Head of caudate nucleus (tissue), 42 donors: Measurements from ENCODE around the gene CABP1.

ENCODE experiments used
- DNase-seq, 42 donors: peaks; one replicate each; pipeline versions ENCODE4 v3.0.0 to v3.0.0-alpha.2; 2020 to 2021; ENCODE audit warnings: mixed read lengths in 7 of 42
- intact Hi-C: fragments of 100-400 bp; cut with DNase I; formaldehyde crosslinking; loops from one replicate; pipeline ENCODE4 v1.15.0; 2022

The CABP1 gene

DNA sequence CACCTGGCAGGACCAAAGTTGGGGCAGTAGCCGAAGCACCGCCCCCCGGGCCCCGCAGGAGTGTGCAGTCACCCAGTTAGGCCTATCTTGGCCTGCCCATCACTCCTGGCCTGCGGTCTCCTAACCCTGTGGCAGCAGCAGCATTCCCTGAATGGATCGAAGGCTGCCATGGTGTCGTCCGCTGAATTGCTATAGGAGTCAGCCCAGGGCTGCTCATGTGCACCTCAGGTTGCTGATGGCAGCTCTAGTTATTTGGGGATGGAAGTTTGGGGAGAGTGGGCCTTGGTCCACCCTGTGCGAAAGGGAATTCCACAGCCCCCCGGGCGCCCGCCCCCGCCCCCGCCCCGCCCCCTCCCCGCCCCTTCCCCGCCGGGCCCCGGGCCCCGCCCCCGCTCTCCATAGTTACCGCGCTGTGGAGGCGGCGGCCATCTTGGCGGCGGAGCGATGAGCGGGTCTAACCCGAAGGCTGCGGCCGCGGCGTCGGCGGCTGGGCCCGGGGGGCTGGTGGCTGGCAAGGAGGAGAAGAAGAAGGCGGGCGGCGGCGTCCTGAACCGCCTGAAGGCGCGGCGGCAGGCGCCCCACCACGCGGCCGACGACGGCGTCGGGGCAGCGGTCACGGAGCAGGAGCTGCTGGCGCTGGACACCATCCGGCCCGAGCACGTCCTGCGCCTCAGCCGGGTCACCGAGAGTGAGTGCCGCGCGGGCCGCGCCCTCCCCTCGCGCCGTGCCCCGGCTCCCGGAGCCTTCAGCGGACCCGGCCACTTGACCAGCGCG lies 69.8 kb downstream of the CABP1 start, which contains the start of gene UNC119B:
TSS of gene UNC119B (plus strand) at position 428 of the 774 bp plus-strand sequence. CDS start at position 445, 17 bp downstream.
- DNase-seq, result peak in 41 of 42 donors; percentile 41 to 91 (median 82)
- intact Hi-C loops, result loop anchor here (2.0 to 5.0 kb wide), 2 partner anchors 23 to 128 kb away; partner anchors contain the start of genes MLEC and POP5

DNA sequence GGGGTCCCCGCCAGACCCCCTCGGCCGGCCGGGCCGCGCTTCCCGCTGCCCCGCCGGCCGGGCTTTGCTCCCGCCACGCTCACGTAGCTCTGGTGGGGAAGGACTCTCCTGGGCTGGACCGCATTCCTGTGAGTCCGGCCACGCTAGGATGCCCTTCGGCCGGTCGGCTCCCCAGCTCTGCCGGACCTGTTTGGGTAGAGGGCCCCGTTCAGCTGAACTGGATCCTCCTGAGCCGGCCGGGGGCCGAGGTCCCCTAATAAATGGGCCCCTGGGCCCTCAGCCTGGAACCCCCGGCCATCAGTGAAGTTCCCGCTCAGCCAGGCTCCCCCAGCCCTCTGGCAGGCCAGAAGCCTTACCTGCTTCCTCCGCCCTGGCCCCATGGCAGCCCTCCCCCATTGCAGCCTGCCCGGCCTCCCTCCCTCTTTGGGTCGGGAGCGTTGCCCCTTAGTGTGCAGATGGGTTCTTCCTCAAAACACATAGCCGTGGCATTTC lies 70.4 kb downstream of the CABP1 start:
- DNase-seq, result peak in 22 of 42 donors; percentile 11 to 51 (median 30)
- intact Hi-C loops, result loop anchor here (2.0 to 5.0 kb wide), 2 partner anchors 24 to 129 kb away; partner anchors contain the start of genes MLEC and POP5

DNA sequence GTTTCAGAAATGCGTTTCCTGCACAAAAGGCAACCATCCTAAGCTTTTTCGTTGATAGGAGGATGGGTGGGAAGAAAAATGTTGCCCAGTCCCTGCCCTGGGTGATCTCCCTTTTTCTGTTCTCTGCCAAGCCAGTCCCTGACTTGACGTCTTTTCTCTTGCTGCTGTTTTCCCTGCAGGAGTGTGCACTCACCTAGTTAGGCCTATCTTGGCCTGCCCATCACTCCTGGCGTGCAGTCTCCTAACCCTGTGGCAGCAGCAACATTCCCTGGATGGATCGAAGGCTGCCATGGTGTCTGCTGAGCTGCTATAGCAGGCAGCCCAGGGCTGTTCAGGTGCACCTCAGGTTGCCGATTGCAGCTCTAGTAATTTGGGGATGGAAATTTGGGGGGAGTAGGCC lies 71.0 kb downstream of the CABP1 start:
- intact Hi-C loops, result loop anchor here (2.0 to 5.0 kb wide), 2 partner anchors 25 to 129 kb away; partner anchors contain the start of genes MLEC and POP5
- DNase-seq, result peak in 9 of 42 donors; percentile 7 to 45 (median 16)

DNA sequence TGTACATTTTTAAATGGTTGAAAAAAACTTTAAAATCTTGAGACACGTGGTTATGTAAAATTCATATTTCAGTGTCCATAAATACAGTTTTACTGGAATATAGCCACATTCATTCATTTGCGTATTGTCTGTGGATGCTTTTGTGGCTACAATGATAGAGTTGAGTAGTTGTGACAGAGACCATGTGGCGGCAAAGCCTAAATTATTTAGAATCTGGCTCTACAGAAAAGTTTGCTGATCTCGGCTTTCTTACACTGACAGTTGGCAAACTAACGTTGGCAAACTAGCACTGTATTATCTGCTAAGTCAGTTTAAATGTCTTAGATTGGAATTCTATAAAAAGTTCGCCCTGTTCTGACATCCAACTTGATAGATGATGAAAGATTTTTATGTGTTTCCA lies 72.2 kb downstream of the CABP1 start:
- intact Hi-C loops, result loop anchor here (2.0 to 5.0 kb wide), 2 partner anchors 66 to 130 kb away; partner anchors contain the start of gene POP5

DNA sequence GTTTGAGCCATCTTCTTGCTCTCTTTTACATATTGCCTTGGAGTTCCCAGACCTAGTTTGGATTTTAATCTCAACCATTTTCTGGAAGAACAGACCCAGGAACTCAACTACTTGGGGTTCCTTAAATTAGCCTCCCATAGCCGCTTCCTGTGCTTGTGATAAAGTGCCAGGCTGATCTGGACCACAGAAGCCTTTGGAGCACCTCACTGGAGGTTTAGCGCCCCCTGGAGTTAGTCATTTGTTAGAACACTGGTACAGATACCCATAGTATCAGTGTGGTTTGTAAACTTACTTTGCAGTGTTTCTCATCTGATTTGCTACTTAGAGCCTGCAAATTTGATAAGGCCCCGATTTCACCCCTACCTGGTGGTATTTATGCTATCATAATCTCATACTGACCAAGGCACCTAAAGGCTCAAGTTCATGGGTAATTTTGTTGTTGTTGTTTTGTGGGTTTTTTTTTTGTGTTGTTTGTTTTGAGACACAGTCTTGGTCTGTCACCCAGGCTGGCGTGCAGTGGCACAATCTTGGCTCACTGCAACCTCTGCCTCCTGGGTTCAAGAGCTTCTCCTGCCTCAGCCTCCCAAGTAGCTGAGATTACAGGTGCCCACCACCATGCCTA lies 73.5 kb downstream of the CABP1 start:
- DNase-seq, result peak in 41 of 42 donors; percentile 40 to 94 (median 77)
- intact Hi-C loops, result loop anchor here (2.0 to 5.0 kb wide), 2 partner anchors 67 to 132 kb away; partner anchors contain the start of gene POP5

More for the DNA sequence above, 72.2 kb downstream of the CABP1 start:
- DNase-seq, result no peak
